Neuronal stem cell (in vitro differentiated cells): Measurements from ENCODE around the gene MEGF11.

Experiments used
- DNase-seq: peaks from one replicate; pipeline ENCODE4 v3.0.0-alpha.2; 2013; ENCODE audit warnings: low spot score
- H2AFZ ChIP-seq: one replicate; pipeline ENCODE4 v1.6.1; 2013; ENCODE audit warnings: mild to moderate bottlenecking, low read length, inconsistent platforms
- H2AK5ac ChIP-seq: 2 replicates; pipeline ENCODE4 v1.6.1; 2013; ENCODE audit warnings: low read depth, mild to moderate bottlenecking, inconsistent platforms, low read length, moderate library complexity, mixed read lengths
- H2BK120ac ChIP-seq: 2 replicates; pipeline ENCODE4 v1.6.1; 2013; ENCODE audit warnings: low read depth, mild to moderate bottlenecking, inconsistent platforms, low read length, moderate library complexity, mixed read lengths
- H2BK12ac ChIP-seq: one replicate; pipeline ENCODE4 v1.6.1; 2013; ENCODE audit warnings: low read length, inconsistent platforms
- H2BK15ac ChIP-seq: 2 replicates; pipeline ENCODE4 v1.6.1; 2013; ENCODE audit warnings: mild to moderate bottlenecking, low read length, inconsistent platforms, mixed read lengths
- H2BK5ac ChIP-seq: one replicate; pipeline ENCODE4 v1.6.1; 2013; ENCODE audit warnings: inconsistent platforms, mild to moderate bottlenecking, low read length, moderate library complexity
- H3K14ac ChIP-seq: one replicate; pipeline ENCODE4 v1.6.1; 2013; ENCODE audit warnings: low read length, inconsistent platforms
- H3K18ac ChIP-seq: 2 replicates; pipeline ENCODE4 v1.6.1; 2013; ENCODE audit warnings: low read length, inconsistent platforms
- H3K23ac ChIP-seq: 2 replicates; pipeline ENCODE4 v1.6.1; 2013; ENCODE audit warnings: low read depth, mild to moderate bottlenecking, mixed read lengths, low read length, inconsistent platforms; ENCODE audit not compliant: poor library complexity
- H3K27ac ChIP-seq: replicated peaks from 3 replicates; pipeline ENCODE4 v1.5.1; 2013; ENCODE audit warnings: low read length, inconsistent platforms
- H3K27me3 ChIP-seq, 3 experiments: 2 replicates each; pipeline ENCODE4 v1.6.1; 2013; ENCODE audit warnings: low read length in 3 of 3, mild to moderate bottlenecking in 2 of 3, inconsistent platforms in 1 of 3, low read depth in 1 of 3, mixed read lengths in 1 of 3, moderate library complexity in 1 of 3; ENCODE audit not compliant: control insufficient read depth in 3 of 3, insufficient read depth in 3 of 3
- H3K36me3 ChIP-seq, 2 donors: replicated peaks in 1 of 2; 2 replicates each; pipeline ENCODE4 v1.6.1; 2013; ENCODE audit warnings: low read length in 2 of 2; ENCODE audit not compliant: control insufficient read depth in 2 of 2, insufficient read depth in 2 of 2
- H3K4ac ChIP-seq: 2 replicates; pipeline ENCODE4 v1.6.1; 2013; ENCODE audit warnings: inconsistent platforms, mild to moderate bottlenecking, low read length, moderate library complexity
- H3K4me1 ChIP-seq, 2 donors: 1 replicate in 1 of 2; 2 replicates in 1 of 2; pipeline ENCODE4 v1.6.1; 2013; ENCODE audit warnings: low read length in 2 of 2, low read depth in 1 of 2; ENCODE audit not compliant: control insufficient read depth in 2 of 2, insufficient read depth in 1 of 2
- H3K4me2 ChIP-seq: one replicate; pipeline ENCODE4 v1.6.1; 2013; ENCODE audit warnings: mild to moderate bottlenecking, low read length, inconsistent platforms; ENCODE audit not compliant: insufficient read depth, poor library complexity, severe bottlenecking
- H3K4me3 ChIP-seq, 2 donors: 2 replicates each; pipeline ENCODE4 v1.5.1; 2013; ENCODE audit warnings: low read length in 2 of 2, mild to moderate bottlenecking in 2 of 2, inconsistent platforms in 1 of 2, moderate library complexity in 1 of 2
- H3K79me1 ChIP-seq: one replicate; pipeline ENCODE4 v1.6.1; 2013; ENCODE audit warnings: low read depth, mild to moderate bottlenecking, inconsistent platforms, low read length, moderate library complexity
- H3K9ac ChIP-seq: one replicate; pipeline ENCODE4 v1.6.1; 2013; ENCODE audit warnings: mild to moderate bottlenecking, low read depth, low read length, inconsistent platforms; ENCODE audit not compliant: poor library complexity
- H3K9me3 ChIP-seq, 2 donors: replicated peaks in 1 of 2; 2 replicates each; pipeline versions ENCODE3 to v1.6.1; 2013; ENCODE audit warnings: low read length in 2 of 2, mild to moderate bottlenecking in 2 of 2, inconsistent platforms in 1 of 2, low read depth in 1 of 2, mixed read lengths in 1 of 2, moderate library complexity in 1 of 2; ENCODE audit not compliant: control insufficient read depth in 2 of 2, insufficient read depth in 1 of 2
- H4K8ac ChIP-seq: one replicate; pipeline ENCODE4 v1.6.1; 2013; ENCODE audit warnings: low read depth, mild to moderate bottlenecking, inconsistent platforms, low read length, moderate library complexity
- H4K91ac ChIP-seq: one replicate; pipeline ENCODE4 v1.6.1; 2013; ENCODE audit warnings: low read length, low read depth, mild to moderate bottlenecking, inconsistent platforms; ENCODE audit not compliant: poor library complexity
- WGBS, 2 donors: extraction: QIAGEN DNeasy Blood & Tissue Kit; methylation state at CpG; one replicate each; pipeline ENCODE4 v1.1.7; 2013; ENCODE audit warnings: missing lambda C conversion rate in 2 of 2, mixed read lengths in 1 of 2; ENCODE audit not compliant: insufficient read length in 2 of 2, insufficient replicate concordance in 1 of 2; ENCODE audit errors: extremely low coverage in 2 of 2; 5-methylcytosine and 5-hydroxymethylcytosine counted together

Gene MEGF11

GRCh38 chr15:65910341-65910740 is 343.2 kb downstream of the MEGF11 start:
- Histone ChIP-seq H4K91ac (no peak overlapping the region), H3K4me3 (no peak overlapping the region), H2BK120ac (no peak overlapping the region), H3K18ac (no peak overlapping the region), H3K23ac (no peak overlapping the region), H3K79me1 (no peaks in the 10 kb centered on the region), H3K27me3 (no peaks in the 10 kb centered on the region), H3K9ac (no peak overlapping the region), H3K36me3 (peaks cover 5 to 57% of the 10 kb centered on the region in 2 donors), H2AK5ac (no peak overlapping the region), H4K8ac (no peak overlapping the region), H3K27ac (no peak overlapping the region), H2BK12ac (no peak overlapping the region), H2AFZ (no peak overlapping the region), H3K4ac (no peak overlapping the region), H3K14ac (no peak overlapping the region), H2BK5ac (no peak overlapping the region), H3K9me3 (no peaks in the 10 kb centered on the region), H3K4me1 (no peaks in the 10 kb centered on the region), H2BK15ac (no peak overlapping the region), H3K4me2 (no peak overlapping the region)
- DNase-seq, result no peak
- WGBS, 2 donors, result no CpG with 5 or more reads among the region's 4 CpGs

DNA sequence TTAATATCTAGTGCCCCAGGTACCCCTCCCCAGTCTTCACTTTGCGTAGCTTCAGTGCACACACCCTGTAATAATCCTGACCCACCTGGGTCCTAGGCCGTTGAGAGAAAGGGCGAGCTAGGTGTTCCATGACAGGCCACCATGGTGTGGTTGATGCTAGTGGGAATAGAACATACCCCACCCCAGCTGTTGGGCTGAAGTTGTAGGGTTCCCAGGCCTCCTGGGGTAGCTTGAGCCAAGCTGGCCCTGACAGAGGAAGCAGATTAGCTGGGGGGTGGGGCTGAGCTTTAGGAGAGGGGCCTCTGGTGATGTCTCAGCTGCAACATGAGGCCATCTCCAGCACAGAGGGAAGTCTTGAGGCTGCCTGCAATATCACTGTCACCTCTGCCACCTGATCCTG is 343.7 kb downstream of the MEGF11 start:
- Histone ChIP-seq H3K36me3 (peaks cover 5 to 61% of the 10 kb centered on the region in 2 donors), H3K79me1 (no peaks in the 10 kb centered on the region), H3K14ac (no peak overlapping the region), H2BK5ac (no peak overlapping the region), H2AK5ac (no peak overlapping the region), H4K91ac (no peak overlapping the region), H2BK15ac (no peak overlapping the region), H2BK12ac (no peak overlapping the region), H4K8ac (no peak overlapping the region), H2AFZ (no peak overlapping the region), H3K4me2 (no peak overlapping the region), H3K18ac (no peak overlapping the region), H3K23ac (no peak overlapping the region), H3K9ac (no peak overlapping the region), H3K4me1 (no peaks in the 10 kb centered on the region), H3K27ac (no peak overlapping the region), H2BK120ac (no peak overlapping the region), H3K4ac (no peak overlapping the region), H3K9me3 (no peaks in the 10 kb centered on the region), H3K4me3 (no peak overlapping the region), H3K27me3 (no peaks in the 10 kb centered on the region)
- no CpG with 5 or more reads among the region's 3 CpGs for WGBS, 2 donors
- no peak for DNase-seq

- H4K8ac ChIP-seq, result no peak overlapping the region
- H3K9me3 ChIP-seq, result no peaks in the 10 kb centered on the region
- H2BK120ac ChIP-seq, result no peak overlapping the region
- H3K27me3 ChIP-seq, result no peaks in the 10 kb centered on the region
- no peak overlapping the region for H2AK5ac ChIP-seq
- no peak overlapping the region for H3K14ac ChIP-seq
- peaks cover 8 to 68% of the 10 kb centered on the region in 2 donors for H3K36me3 ChIP-seq
- H2AFZ ChIP-seq, result no peak overlapping the region
- WGBS, 2 donors, result no CpG with 5 or more reads among the region's 4 CpGs
- no peak overlapping the region for H3K23ac ChIP-seq
- H3K4me3 ChIP-seq, result no peak overlapping the region
- H3K4ac ChIP-seq, result no peak overlapping the region
- DNase-seq, result no peak
- H2BK15ac ChIP-seq, result no peak overlapping the region
- no peaks in the 10 kb centered on the region for H3K79me1 ChIP-seq
- H4K91ac ChIP-seq, result no peak overlapping the region
- H3K27ac ChIP-seq, result no peak overlapping the region
- H2BK12ac ChIP-seq, result no peak overlapping the region
- no peak overlapping the region for H3K4me2 ChIP-seq
- H3K4me1 ChIP-seq, result no peaks in the 10 kb centered on the region
- H3K9ac ChIP-seq, result no peak overlapping the region
- no peak overlapping the region for H2BK5ac ChIP-seq
- H3K18ac ChIP-seq, result no peak overlapping the region
Observed at GRCh38 chr15:65908876-65909275, 344.7 kb downstream of the MEGF11 start.

DNA sequence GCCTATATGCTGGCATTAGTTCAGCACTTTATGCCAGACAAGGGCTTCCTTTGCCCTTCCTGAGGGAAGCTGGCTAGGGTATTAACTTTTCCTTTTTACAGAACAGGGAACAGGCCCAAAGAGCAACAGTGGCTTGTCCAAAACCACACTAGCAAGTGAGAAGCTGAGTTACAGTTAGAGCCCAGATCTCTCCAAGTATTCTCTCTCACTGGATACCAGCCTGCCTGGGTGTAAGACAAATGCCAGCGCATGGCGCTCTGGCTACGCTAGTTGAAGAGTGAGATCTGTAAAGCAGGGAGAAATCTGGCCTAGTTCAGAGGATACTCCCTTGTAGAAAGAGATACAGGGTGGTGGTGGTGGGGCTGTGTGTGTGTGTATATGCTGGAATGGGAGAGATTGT is 345.9 kb downstream of the MEGF11 start:
- H2AK5ac ChIP-seq, result no peak overlapping the region
- H2AFZ ChIP-seq, result no peak overlapping the region
- H3K9ac ChIP-seq, result no peak overlapping the region
- H2BK5ac ChIP-seq, result no peak overlapping the region
- no peak overlapping the region for H3K4me3 ChIP-seq
- H3K4ac ChIP-seq, result no peak overlapping the region
- no peak overlapping the region for H2BK120ac ChIP-seq
- H3K36me3 ChIP-seq, result peaks cover 8 to 80% of the 10 kb centered on the region in 2 donors
- H3K14ac ChIP-seq, result no peak overlapping the region
- no peak overlapping the region for H2BK12ac ChIP-seq
- peaks cover 0 to 8% of the 10 kb centered on the region in 2 donors for H3K4me1 ChIP-seq
- H3K18ac ChIP-seq, result no peak overlapping the region
- DNase-seq, result no peak
- WGBS, 2 donors, result no CpG with 5 or more reads among the region's 3 CpGs
- H4K8ac ChIP-seq, result no peak overlapping the region
- H3K23ac ChIP-seq, result no peak overlapping the region
- no peak overlapping the region for H3K4me2 ChIP-seq
- H3K9me3 ChIP-seq, result no peaks in the 10 kb centered on the region
- H3K27ac ChIP-seq, result no peak overlapping the region
- no peaks in the 10 kb centered on the region for H3K27me3 ChIP-seq
- H2BK15ac ChIP-seq, result no peak overlapping the region
- H3K79me1 ChIP-seq, result no peaks in the 10 kb centered on the region
- no peak overlapping the region for H4K91ac ChIP-seq
